SK-N-SH (cell line): ENCODE measurements around the gene DUSP23. TPM values are rescaled to one million over a fixed set of nuclear protein-coding genes. Genes with fewer than 3 reads are reported as not detected.

Experiments
- CTCF ChIA-PET: fragments of 300-600, 350-600 bp; formaldehyde crosslinking; extraction: SDS; loops from one replicate; lab custom pipeline; 2021; lab: Yijun Ruan, JAX
- POLR2A ChIA-PET: fragments of 350-600 bp; sonication (Branson Sonifier 250); formaldehyde crosslinking; extraction: SDS; loops from one replicate; lab custom pipeline; 2020; ENCODE audit warnings: antibody characterized with exemption, inconsistent platforms; lab: Yijun Ruan, JAX
- DNase-seq: peaks from one replicate; pipeline ENCODE4 v3.0.0; 2012
- H2AFZ ChIP-seq: fragments of 200-600 bp; sonication (generic); 2 replicates; pipeline ENCODE4 v1.8.1; 2016; ENCODE audit warnings: antibody characterized with exemption, mild to moderate bottlenecking, low read depth
- H3F3A ChIP-seq: fragments of 200-600 bp; sonication (generic); replicated peaks from 2 replicates; pipeline ENCODE3; 2016; ENCODE audit warnings: antibody characterized with exemption, mild to moderate bottlenecking; ENCODE audit not compliant: insufficient read depth
- H3K27ac ChIP-seq, 2 experiments: fragments of 200-500 bp in 1 of 2; fragments of 200-600 bp in 1 of 2; sonication (Bioruptor generic) in 1 of 2; sonication (generic), shearing (Covaris generic) in 1 of 2; 2 replicates each; pipeline versions ENCODE4 v1.5.1 to v1.6.1; 2014 to 2016; ENCODE audit warnings: low read depth in 2 of 2, inconsistent platforms in 1 of 2, low read length in 1 of 2, mild to moderate bottlenecking in 1 of 2, mixed read lengths in 1 of 2
- H3K27me3 ChIP-seq: fragments of 200-600 bp; sonication (generic), shearing (Covaris generic); 2 replicates; pipeline ENCODE4 v1.6.1; 2016; ENCODE audit warnings: mixed run types; ENCODE audit not compliant: insufficient read depth
- H3K36me3 ChIP-seq, 2 experiments: fragments of 200-500 bp in 1 of 2; fragments of 200-600 bp in 1 of 2; sonication (Bioruptor generic) in 1 of 2; sonication (generic) in 1 of 2; replicated peaks in 1 of 2; 2 replicates each; pipeline versions ENCODE3 to v1.5.1; 2014 to 2016; ENCODE audit warnings: low read length in 1 of 2, mild to moderate bottlenecking in 1 of 2; ENCODE audit not compliant: insufficient read depth in 2 of 2, control insufficient read depth in 1 of 2
- H3K4me1 ChIP-seq, 2 experiments: fragments of 200-500 bp in 1 of 2; fragments of 200-600 bp in 1 of 2; sonication (Bioruptor generic) in 1 of 2; sonication (generic), shearing (Covaris generic) in 1 of 2; 2 replicates each; pipeline versions ENCODE4 v1.5.1 to v1.6.1; 2014 to 2016; ENCODE audit warnings: low read depth in 1 of 2, low read length in 1 of 2, mixed run types in 1 of 2; ENCODE audit not compliant: insufficient read depth in 2 of 2, control insufficient read depth in 1 of 2
- H3K4me2 ChIP-seq: fragments of 200-600 bp; sonication (generic), shearing (Covaris generic); 2 replicates; pipeline ENCODE4 v1.6.1; 2017; ENCODE audit warnings: mixed run types
- H3K4me3 ChIP-seq, 2 experiments: fragments of 200-500 bp in 1 of 2; fragments of 200-600 bp in 1 of 2; sonication (Bioruptor generic) in 1 of 2; sonication (generic), shearing (Covaris generic) in 1 of 2; 2 replicates each; pipeline versions ENCODE4 v1.5.1 to v1.8.1; 2014 to 2016; ENCODE audit warnings: low read depth in 2 of 2, inconsistent platforms in 1 of 2, low read length in 1 of 2, mild to moderate bottlenecking in 1 of 2, mixed read lengths in 1 of 2, moderate library complexity in 1 of 2
- H3K79me2 ChIP-seq: fragments of 200-600 bp; sonication (generic); 2 replicates; pipeline ENCODE4 v1.8.1; 2017; ENCODE audit warnings: mild to moderate bottlenecking; ENCODE audit not compliant: insufficient read depth
- H3K9ac ChIP-seq: fragments of 200-600 bp; sonication (generic); 2 replicates; pipeline ENCODE4 v1.6.1; 2017; ENCODE audit warnings: mixed run types
- H3K9me2 ChIP-seq: fragments of 200-600 bp; sonication (generic); 2 replicates; pipeline ENCODE4 v1.6.1; 2017; ENCODE audit warnings: mixed run types
- H3K9me3 ChIP-seq: fragments of 200-600 bp; sonication (generic); 2 replicates; pipeline ENCODE4 v1.6.1; 2017; ENCODE audit warnings: mixed run types, mild to moderate bottlenecking, moderate library complexity
- H4K20me1 ChIP-seq: fragments of 200-600 bp; sonication (generic); 2 replicates; pipeline ENCODE4 v1.6.1; 2017; ENCODE audit warnings: mild to moderate bottlenecking, mixed run types; ENCODE audit not compliant: insufficient read depth
- EZH2phosphoT487 ChIP-seq: fragments of 200-600 bp; sonication (generic); IDR thresholded peaks from 2 replicates; pipeline ENCODE4 v1.6.1; 2017; ENCODE audit warnings: low read depth, mixed run types, mild to moderate bottlenecking, antibody characterized with exemption, moderate library complexity, borderline replicate concordance
- FOSL2 ChIP-seq: IDR thresholded peaks from 2 replicates; pipeline ENCODE4 v1.4.0; 2012; ENCODE audit warnings: low read depth, mild to moderate bottlenecking, moderate library complexity, borderline replicate concordance
- FOXJ3 ChIP-seq: sonication (generic); formaldehyde crosslinking; IDR thresholded peaks from 2 replicates; pipeline ENCODE4 v1.5.1; 2020; ENCODE audit warnings: mild to moderate bottlenecking, missing genetic modification reagents
- MEF2A ChIP-seq: IDR thresholded peaks from 2 replicates; pipeline ENCODE4 v1.4.0; 2012; ENCODE audit warnings: low read depth, borderline replicate concordance
- NRF1 ChIP-seq: IDR thresholded peaks from 2 replicates; pipeline ENCODE4 v1.6.1; 2012; ENCODE audit warnings: low read depth, mild to moderate bottlenecking, low read length
- PBX3 ChIP-seq: IDR thresholded peaks from 2 replicates; pipeline ENCODE4; 2012
- POLR2AphosphoS5 ChIP-seq: IDR thresholded peaks from 2 replicates; pipeline ENCODE4 v1.6.1; 2012; ENCODE audit warnings: low read depth, low read length
- RAD21 ChIP-seq: IDR thresholded peaks from 2 replicates; pipeline ENCODE4 v1.6.1; 2012; ENCODE audit warnings: mild to moderate bottlenecking, low read length
- RCOR1 ChIP-seq: fragments of 150-350 bp; IDR thresholded peaks from 2 replicates; pipeline ENCODE4 v1.6.1; 2017; ENCODE audit warnings: antibody characterized with exemption, low read length
- RXRA ChIP-seq: IDR thresholded peaks from 2 replicates; pipeline ENCODE4 v1.4.0; 2012; ENCODE audit warnings: low read depth, mild to moderate bottlenecking, borderline replicate concordance
- SIN3A ChIP-seq: IDR thresholded peaks from 2 replicates; pipeline ENCODE4 v1.6.1; 2012; ENCODE audit warnings: low read depth, mild to moderate bottlenecking, low read length, moderate library complexity, borderline replicate concordance
- SMC3 ChIP-seq: IDR thresholded peaks from 2 replicates; pipeline ENCODE4 v1.6.1; 2012; ENCODE audit warnings: low read depth, low read length, improper control_type of control experiment
- USF1 ChIP-seq: IDR thresholded peaks from 2 replicates; pipeline ENCODE4 v1.4.0; 2012; ENCODE audit warnings: low read depth, borderline replicate concordance
- YY1 ChIP-seq: IDR thresholded peaks from 2 replicates; pipeline ENCODE4 v1.4.0; 2012; ENCODE audit warnings: low read depth, mild to moderate bottlenecking
- ZBTB33 ChIP-seq: IDR thresholded peaks from 2 replicates; pipeline ENCODE4 v1.4.0; 2012; ENCODE audit warnings: low read depth, borderline replicate concordance
- WGBS: methylation state at CpG from one replicate; pipeline ENCODE4 v1.1.6; 2017; ENCODE audit warnings: low lambda C conversion rate; 5-methylcytosine and 5-hydroxymethylcytosine counted together
- polyA plus RNA-seq, 3 experiments: library from polyadenylated mRNA; depleted of rRNA; stranded (reverse); fragments of >200 nt; gene quantifications; 2 replicates each; pipeline ENCODE4 v1.2.3, GENCODE V29; 2012
- TF ChIP-seq, protein P1 (sequence below): fragments of 200-600 bp; sonication (generic); IDR thresholded peaks from 2 replicates; pipeline ENCODE4 v1.6.1; 2017; ENCODE audit warnings: antibody characterized with exemption, mild to moderate bottlenecking, moderate library complexity

DUSP23 gene
- polyA plus RNA-seq, 1 of the 3 experiments (the other 2 are of a cell fraction), result 41.2 TPM

GRCh38 chr1:159802111-159802510, 21.3 kb downstream of the DUSP23 start, which contains the start of gene FCRL6 (continued):
- no peak for TF ChIP-seq PBX3

- 70% methylated on average over 7 of the region's 7 CpGs for WGBS
- H3K4me3 ChIP-seq, result no peak overlapping the region
- H3K27ac ChIP-seq, result no peak overlapping the region
- H3F3A ChIP-seq, result no peaks in the 10 kb centered on the region
- ChIA-PET CTCF (interaction anchor here (1.0 to 23.5 kb wide), 4 partner anchors 23 to 203 kb away, joined by 4 to 533 read pairs (median 22); partner anchors contain the start of gene DUSP23), POLR2A (no interaction called here)
- no peaks in the 10 kb centered on the region for H3K27me3 ChIP-seq
- H3K36me3 ChIP-seq, result no peaks in the 10 kb centered on the region
- no peaks in the 10 kb centered on the region for H3K9me2 ChIP-seq
- no peaks in the 10 kb centered on the region for H3K79me2 ChIP-seq
- no peak for DNase-seq
- no peak overlapping the region for H2AFZ ChIP-seq
- H4K20me1 ChIP-seq, result no peaks in the 10 kb centered on the region
- H3K9ac ChIP-seq, result no peak overlapping the region
- H3K9me3 ChIP-seq, result no peaks in the 10 kb centered on the region
- H3K4me2 ChIP-seq, result no peak overlapping the region
- TF ChIP-seq USF1 (no peak), FOSL2 (no peak), ZBTB33 (no peak), RCOR1 (no peak), RAD21 (no peak), SMC3 (no peak), YY1 (no peak), EZH2phosphoT487 (no peak), RXRA (no peak), NRF1 (no peak), POLR2AphosphoS5 (no peak), FOXJ3 (no peak), MEF2A (no peak), PBX3 (no peak), SIN3A (no peak)
- TF ChIP-seq, protein P1, sequence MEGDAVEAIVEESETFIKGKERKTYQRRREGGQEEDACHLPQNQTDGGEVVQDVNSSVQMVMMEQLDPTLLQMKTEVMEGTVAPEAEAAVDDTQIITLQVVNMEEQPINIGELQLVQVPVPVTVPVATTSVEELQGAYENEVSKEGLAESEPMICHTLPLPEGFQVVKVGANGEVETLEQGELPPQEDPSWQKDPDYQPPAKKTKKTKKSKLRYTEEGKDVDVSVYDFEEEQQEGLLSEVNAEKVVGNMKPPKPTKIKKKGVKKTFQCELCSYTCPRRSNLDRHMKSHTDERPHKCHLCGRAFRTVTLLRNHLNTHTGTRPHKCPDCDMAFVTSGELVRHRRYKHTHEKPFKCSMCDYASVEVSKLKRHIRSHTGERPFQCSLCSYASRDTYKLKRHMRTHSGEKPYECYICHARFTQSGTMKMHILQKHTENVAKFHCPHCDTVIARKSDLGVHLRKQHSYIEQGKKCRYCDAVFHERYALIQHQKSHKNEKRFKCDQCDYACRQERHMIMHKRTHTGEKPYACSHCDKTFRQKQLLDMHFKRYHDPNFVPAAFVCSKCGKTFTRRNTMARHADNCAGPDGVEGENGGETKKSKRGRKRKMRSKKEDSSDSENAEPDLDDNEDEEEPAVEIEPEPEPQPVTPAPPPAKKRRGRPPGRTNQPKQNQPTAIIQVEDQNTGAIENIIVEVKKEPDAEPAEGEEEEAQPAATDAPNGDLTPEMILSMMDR, result no peak
- H3K4me1 ChIP-seq, result no peaks in the 10 kb centered on the region; a peak in 1 of 4 replicates
Observed at GRCh38 chr1:159803956-159804689, 23.4 kb downstream of the DUSP23 start.
